ENCODE measurements around the gene HNRNPF. TPM values are rescaled to one million over a fixed set of nuclear protein-coding genes. Genes with fewer than 3 reads are reported as not detected.

HNRNPF gene
- total and polyA plus RNA-seq, 2 of the 8 experiments (the other 6 are each of a cell fraction or from before 2014, with no cell fraction given) = 209 to 389 TPM

DNA sequence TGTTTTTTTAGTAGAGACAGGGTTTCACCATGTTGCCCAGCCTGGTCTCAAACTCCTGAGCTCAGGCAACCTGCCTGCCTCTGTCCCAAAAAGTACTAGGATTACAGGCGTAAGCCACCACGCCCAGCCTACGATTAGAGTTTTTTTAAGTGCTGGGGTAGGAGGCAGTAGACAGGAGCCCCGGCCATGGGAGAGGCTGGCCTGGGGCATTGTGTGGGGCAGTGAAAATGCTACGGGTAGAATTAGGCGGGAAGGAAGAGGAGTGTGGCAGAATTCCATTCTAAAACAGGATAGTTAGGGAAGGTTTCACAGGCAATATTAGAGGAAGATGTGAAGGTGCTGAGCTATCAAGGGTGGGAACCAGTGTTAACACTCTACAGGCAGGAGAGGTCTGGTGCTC lies 68.9 kb downstream of the HNRNPF start:
- Histone ChIP-seq H2BK5ac (ENCODE audit: low read depth, low read length) (no peak overlapping the region), H2BK15ac (ENCODE audit: low read length) (peak overlapping the region; percentile 88; the same call in 1 of the 2 replicates), H3K27ac (ENCODE audit: low read depth, low read length) (no peak overlapping the region), H3K9ac (replicated peaks in 1 of 4; ENCODE audit: extremely low read depth in 1 of 4, low read depth in 3 of 4, low read length in 3 of 4) (no peak overlapping the region), H3K36me3 (ENCODE audit: control insufficient read depth in 2 of 4, insufficient read depth in 4 of 4, low read length in 3 of 4) (no peaks in the 10 kb centered on the region), H3K18ac (ENCODE audit: extremely low read depth, low read length) (no peak overlapping the region), H3K9me3 (ENCODE audit: insufficient read depth in 2 of 2, low read depth in 1 of 2, low read length in 1 of 2) (no peaks in the 10 kb centered on the region), H3K4me3 (ENCODE audit: extremely low read depth in 1 of 4, insufficient read depth in 2 of 4, low read depth in 3 of 4, low read length in 4 of 4) (no peak overlapping the region), H4K91ac (replicated peaks; ENCODE audit: insufficient read length, low read length) (no peak overlapping the region), H3K14ac (ENCODE audit: insufficient read length) (no peak overlapping the region), H3K4ac (replicated peaks; ENCODE audit: insufficient read length, low read depth, low read length) (no peak overlapping the region), H3K79me2 (ENCODE audit: control insufficient read depth in 1 of 2, insufficient read depth in 2 of 2, low read length in 2 of 2) (no peaks in the 10 kb centered on the region), H2BK20ac (ENCODE audit: low read length) (peak overlapping the region; percentile 86), H3K56ac (replicated peaks; ENCODE audit: insufficient read length, low read depth, low read length) (no peak overlapping the region), H3K79me1 (ENCODE audit: low read depth, low read length) (no peaks in the 10 kb centered on the region), H2AFZ (ENCODE audit: low read length) (no peak overlapping the region), H4K5ac (ENCODE audit: insufficient read length, low read depth, low read length) (no peak overlapping the region), H2BK12ac (ENCODE audit: low read depth, low read length) (peak overlapping the region; percentile 87; the same call in 1 of the 2 replicates), H3K4me2 (ENCODE audit: insufficient read depth in 1 of 2, low read depth in 2 of 2, low read length in 2 of 2) (no peak overlapping the region), H2BK120ac (replicated peaks; ENCODE audit: low read depth, low read length) (no peak overlapping the region), H3K27me3 (replicated peaks in 1 of 4; ENCODE audit: control insufficient read depth in 3 of 4, extremely low read depth in 1 of 4, insufficient read depth in 3 of 4, low read length in 3 of 4) (no peaks in the 10 kb centered on the region), H3K23me2 (ENCODE audit: low read depth, low read length) (no peaks in the 10 kb centered on the region), H3K23ac (ENCODE audit: insufficient read length) (no peak overlapping the region), H2AK5ac (ENCODE audit: low read depth, low read length) (0 out of 2 replicates have a peak overlapping the region, but pooled peaks have one; percentile 48), H4K8ac (ENCODE audit: extremely low read depth, insufficient read depth, low read length) (no peak overlapping the region), H3K4me1 (replicated peaks in 1 of 4; ENCODE audit: control insufficient read depth in 3 of 4, insufficient read depth in 4 of 4, low read length in 3 of 4) (peaks cover 4 to 11% (median 7%) of the 10 kb centered on the region in 4 experiments), H4K20me1 (replicated peaks in 1 of 2; ENCODE audit: control insufficient read depth in 1 of 2, insufficient read depth in 2 of 2, low read length in 2 of 2) (no peaks in the 10 kb centered on the region)
- ChIA-PET POLR2A (ENCODE audit: partially characterized antibody) (no interaction called here), CTCF (ENCODE audit: partially characterized antibody) (interaction anchor here (0.6 to 3.2 kb wide), 8 partner anchors 9 to 123 kb away, joined by 3 to 17 read pairs (median 3); no protein-coding TSS in a partner anchor)
- DNase-seq (ENCODE audit: low read depth in 1 of 2, low spot score in 2 of 2) = no peak
- 90% methylated on average over 6 of the region's 6 CpGs; no CpG with 5 or more reads in 1 of the 2 experiments for WGBS, 2 experiments (ENCODE audit: extremely low coverage in 1 of 2, insufficient coverage in 1 of 2, insufficient read length in 1 of 2, insufficient replicate concordance in 2 of 2, low coverage in 1 of 2, low lambda C conversion rate in 2 of 2, missing lambda C conversion rate in 1 of 2)
- no peak for FAIRE-seq
- TF ChIP-seq, protein P1, sequence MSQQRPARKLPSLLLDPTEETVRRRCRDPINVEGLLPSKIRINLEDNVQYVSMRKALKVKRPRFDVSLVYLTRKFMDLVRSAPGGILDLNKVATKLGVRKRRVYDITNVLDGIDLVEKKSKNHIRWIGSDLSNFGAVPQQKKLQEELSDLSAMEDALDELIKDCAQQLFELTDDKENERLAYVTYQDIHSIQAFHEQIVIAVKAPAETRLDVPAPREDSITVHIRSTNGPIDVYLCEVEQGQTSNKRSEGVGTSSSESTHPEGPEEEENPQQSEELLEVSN (IDR thresholded peaks at IDR 0.05) = peak; percentile 30; the same call in 1 of the 2 replicates

Data from H1 (cell line).